HL-60/S4 treated with phorbol 12-myristate 13-acetate at 8.2 ng/mL for 4 days and 3 days (cell line): ENCODE data around the gene CASP9.
"Not testable (repeated sequence)": the region's sequence is repeated elsewhere in the genome, so short reads cannot be mapped to it uniquely, and the experiment has no call there.

Source experiments
- in situ Hi-C: fragments of 300-500 bp; cut with MboI; formaldehyde crosslinking; loops from 2 replicates; pipeline ENCODE4 v1.15.0; 2022; ENCODE audit warnings: low sequenced_read_pairs

Gene CASP9

DNA sequence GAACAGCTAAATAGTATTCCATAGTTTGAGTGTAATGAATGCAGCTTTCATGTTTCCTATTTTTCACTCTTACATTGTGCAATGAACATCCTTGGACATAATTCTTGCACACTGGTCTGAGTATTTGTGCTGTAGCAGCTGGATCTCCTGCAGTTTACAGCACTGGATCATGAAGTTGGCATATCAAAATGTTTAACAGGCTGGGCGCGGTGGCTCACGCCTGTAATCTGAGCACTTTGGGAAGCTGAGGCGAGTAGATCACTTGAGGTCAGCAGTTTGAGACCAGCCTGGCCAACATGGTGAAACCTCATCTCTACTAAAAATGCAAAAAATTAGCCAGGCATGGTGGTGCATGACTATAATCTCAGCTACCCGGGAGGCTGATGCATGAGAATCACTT is 52.9 kb downstream of the CASP9 start:
- in situ Hi-C loops: not testable (repeated sequence)

DNA sequence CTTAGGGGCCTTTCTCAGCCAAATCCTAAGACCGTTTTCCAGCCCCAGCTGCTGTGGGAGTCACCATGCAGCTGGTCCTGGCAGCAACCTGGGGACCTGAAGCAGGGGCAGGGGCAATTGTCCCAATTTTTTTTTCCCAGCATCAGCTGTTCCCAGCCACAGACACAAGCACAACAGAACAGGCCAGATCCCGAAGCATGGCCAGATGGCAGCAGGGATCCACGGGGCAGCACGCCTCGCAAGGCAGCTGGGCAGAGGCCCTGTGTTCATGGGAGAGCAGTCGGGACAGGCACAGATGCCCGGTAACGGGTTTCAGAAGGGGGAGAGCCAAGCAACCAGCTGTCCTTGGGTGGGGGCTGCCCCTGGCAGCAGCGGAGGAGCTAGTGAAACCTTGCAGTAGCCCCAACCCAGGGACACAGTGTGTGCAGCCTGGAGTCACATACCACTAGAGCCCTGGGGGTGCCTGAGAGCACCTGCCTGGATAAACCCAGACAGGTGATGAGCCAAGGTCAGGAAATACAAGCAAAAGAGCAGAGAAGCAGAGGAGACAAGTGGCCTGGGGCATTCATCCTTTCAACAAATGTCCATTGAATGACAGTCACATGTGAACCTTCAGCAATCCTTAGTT is 54.1 kb downstream of the CASP9 start:
- in situ Hi-C loops: not testable (repeated sequence)

DNA sequence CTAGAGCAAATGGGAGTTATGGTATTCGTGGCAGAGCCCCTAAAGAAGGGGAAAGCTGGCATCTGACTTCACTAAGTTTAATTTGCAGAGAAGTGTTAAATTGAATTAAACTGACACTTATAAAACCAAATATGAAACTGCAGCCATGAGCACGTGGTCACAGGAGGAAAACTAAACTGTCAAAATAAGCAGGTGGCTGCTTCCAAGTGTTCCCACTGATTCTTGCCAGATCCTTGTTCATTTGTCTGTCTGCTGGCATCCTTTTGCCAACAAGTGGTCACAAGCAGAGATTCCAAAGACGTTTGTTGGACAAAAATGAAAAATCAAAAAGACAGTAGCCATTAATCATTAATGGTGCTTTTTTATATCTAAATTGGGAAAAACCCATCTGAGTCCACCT is 54.7 kb downstream of the CASP9 start:
- in situ Hi-C loops: no loop called here

DNA sequence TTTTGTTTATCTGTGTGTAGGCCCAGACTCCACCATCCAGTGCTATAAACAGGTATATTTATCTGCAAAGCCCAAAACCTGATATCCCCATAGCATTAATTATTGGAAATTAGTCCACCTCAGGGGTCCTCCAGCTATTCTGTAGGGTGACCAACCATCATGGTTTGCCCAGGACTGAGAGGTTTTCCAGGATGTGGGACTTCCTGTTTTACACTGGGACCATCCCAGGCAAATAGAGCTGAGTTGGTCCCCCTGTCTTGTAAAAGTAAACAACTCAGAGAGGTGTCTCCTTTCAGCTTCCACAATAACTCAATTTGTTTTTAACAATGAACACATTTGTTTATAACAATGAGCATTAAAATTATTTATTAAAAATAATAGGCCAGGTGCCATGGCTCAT is 55.9 kb downstream of the CASP9 start:
- in situ Hi-C loops: no loop called here

DNA sequence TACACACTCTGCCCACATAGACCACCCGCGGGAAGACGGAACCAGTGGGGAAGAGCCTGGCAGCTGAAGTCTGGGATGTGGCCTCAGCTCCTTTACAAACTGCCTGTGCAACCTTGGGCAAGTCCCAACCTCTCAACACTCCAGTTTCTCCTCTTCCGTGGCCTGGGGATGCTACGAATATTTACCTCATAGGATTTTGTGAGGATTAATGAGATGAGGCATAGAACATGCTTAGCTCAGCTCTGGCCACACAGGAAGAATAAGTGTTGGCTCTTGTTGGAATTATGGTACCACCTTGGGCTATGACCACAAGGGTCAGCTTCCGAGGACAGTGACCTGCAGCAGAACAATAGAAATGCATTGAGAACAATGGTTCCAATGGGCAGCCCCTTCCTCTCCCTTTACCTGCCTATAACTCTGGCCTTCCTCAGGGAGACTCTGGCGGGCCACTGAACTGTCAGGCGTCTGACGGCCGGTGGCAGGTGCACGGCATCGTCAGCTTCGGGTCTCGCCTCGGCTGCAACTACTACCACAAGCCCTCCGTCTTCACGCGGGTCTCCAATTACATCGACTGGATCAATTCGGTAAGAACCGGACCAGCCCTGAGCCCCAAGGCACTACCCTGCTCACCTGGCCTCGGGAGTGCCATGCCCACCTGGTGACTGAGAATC is 56.9 kb downstream of the CASP9 start:
- in situ Hi-C loops: not testable (repeated sequence)

DNA sequence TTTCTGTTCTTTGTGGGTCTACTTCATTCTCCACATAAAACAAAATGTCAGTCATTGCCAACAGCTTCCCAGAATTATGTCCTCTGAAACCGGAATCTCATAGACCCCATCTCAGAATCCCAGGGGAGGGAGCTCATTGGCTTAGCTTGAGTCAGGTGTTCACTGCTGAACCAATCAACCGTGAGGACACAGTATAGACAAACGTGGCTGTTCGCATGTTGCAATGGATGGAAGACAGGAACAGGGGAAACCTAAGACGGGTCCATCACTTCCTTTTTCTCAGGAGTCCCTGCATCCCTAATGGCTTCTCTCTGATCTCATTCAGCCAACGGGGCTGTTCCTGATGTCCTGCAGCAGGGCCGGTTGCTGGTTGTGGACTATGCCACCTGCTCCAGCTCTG is 58.3 kb downstream of the CASP9 start:
- in situ Hi-C loops: no loop called here

DNA sequence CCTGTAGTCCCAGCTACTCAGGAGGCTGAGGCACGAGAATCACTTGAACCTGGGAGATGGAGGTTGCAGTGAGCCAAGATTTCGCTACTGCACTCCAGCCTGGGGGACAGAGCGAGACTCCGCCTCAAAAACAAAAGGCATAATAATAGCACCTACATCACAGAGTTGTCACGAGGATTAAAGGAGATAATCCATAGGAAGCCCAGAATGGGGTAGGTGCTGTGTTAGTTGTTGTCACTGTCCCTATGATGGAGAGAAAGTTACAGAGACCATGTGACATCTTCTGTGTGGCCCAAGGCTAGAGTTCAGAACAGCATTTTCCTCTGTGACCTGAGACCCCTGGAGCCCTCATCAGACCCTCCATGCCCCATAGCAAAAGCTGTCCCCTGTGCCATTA is 60.1 kb downstream of the CASP9 start:
- in situ Hi-C loops: not testable (repeated sequence)

DNA sequence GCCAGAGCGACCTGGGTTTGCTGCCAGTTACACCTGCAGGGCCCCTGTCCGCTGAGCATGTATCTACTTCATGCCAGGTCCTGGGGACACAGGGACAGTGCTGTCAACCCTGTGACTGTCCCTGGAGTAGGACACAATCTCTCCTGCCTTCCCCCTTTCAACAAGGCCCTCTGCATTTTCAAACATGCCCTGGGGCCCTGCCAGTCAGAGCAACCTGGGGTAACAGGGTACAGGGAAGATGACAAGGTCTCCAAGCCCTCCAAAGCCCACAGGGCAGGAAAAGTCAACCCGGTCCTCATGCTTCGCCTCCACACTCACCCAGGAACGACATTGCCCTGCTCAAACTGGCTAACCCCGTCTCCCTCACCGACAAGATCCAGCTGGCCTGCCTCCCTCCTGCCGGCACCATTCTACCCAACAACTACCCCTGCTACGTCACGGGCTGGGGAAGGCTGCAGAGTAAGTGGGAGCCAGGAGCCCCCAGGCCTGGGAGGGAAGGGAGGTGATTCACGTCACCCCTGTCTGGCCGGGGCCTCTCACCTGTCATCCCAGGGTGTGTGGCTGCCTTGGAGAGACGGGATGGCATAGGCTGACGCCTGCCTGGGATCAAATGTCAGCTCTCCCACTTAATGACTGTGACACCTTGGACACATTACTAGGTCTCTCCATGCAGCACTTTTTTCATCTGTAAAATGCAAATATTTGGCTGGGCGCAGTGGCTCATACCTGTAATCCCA is 60.8 kb downstream of the CASP9 start:
- in situ Hi-C loops: not testable (repeated sequence)

DNA sequence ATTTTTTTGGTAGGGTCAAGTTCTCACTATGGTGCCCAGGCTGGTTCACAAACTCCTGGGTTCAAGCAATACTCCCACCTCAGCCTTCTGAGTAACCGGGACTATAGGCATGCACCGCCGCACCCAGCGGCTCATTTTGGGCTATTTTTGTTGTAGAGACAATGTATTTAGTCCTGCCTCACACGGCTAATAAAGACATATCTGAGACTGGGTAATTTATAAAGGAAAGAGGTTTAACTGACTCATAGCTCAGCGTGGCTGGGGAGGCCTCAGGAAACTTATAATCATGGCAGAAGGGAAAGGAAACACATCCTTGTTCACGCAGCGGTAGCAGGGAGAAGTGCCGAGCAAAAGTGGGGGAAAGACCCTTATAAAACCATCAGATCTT is 63.3 kb downstream of the CASP9 start:
- in situ Hi-C loops: no loop called here

DNA sequence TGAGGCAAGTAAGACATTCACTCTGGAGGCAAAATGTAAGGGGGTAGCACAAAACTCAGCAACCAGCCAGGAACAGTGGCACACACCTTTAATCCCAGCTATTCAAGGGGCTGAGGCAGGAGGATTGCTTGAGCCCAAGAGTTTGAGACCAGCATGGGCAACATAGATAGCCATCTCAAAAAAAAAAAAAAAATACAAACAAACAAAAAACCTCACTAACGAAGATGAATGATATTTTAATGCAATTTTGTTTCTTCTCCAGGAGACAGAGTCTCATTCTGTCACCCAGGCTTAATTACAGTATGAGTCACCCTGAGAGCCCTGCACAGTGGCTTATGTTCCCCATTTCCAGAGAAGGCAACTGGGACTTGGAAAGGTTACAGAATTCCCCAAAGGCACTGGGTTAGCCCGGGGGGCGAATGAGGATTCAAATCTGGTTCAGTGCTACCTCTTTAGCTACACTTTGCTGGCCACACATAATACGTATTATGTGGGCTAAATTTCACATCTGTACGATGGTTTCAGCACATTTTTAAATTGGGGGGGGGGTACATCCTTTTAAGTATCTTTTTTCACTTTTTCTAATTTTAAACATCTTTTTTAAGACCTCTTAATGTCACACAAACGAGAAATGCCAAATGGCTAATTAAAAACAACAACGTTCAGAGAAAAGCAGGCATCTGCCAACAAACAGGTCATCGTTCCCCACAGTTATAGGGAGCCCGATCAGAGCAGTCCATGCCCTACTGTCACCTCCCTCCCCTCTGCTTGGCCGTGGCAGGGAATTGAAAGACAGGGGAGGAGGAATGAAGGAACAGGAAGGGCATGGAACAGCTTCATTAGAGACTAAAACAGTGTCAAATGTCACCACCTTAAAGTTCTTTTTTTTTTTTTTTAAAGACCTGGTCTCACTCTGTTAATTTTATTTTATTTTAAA is 64.0 kb downstream of the CASP9 start:
- in situ Hi-C loops: no loop called here

DNA sequence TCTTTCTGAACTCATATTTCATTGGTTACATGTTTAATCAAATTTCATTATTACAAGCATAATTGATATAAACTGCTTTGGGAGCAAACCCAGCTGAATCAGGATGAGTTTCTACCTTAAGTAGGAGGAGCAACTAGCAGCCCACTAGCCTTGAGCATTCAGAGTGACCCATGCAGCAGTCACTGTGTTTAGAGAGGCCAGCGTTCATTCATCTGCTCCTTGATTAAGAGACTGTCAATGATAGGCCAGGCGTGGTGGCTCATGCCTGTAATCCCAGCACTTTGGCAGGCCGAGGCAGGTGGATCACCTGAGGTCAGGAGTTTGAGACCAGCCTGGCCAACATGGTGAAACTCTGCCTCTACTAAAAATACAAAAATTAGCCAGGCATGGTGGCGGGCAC is 65.6 kb downstream of the CASP9 start:
- in situ Hi-C loops: not testable (repeated sequence)

DNA sequence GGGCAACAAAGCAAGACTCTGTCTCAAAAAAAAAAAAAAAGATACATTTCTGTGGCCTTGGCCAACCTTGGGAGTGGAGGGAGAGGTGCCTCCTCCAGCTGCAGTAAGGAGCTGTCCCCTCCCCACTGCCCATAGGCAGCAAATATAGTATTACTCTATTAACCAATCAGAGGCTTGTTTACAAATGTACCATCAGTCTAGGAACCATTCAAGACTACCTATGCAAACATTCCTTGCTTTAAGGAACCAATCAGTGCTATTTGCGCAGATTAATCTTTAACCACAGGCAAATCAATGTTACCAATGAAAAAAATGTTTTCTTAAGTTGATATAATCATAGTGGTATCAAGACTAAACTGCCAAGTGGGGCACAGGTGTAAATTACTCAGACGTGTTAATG is 66.4 kb downstream of the CASP9 start:
- in situ Hi-C loops: no loop called here

DNA sequence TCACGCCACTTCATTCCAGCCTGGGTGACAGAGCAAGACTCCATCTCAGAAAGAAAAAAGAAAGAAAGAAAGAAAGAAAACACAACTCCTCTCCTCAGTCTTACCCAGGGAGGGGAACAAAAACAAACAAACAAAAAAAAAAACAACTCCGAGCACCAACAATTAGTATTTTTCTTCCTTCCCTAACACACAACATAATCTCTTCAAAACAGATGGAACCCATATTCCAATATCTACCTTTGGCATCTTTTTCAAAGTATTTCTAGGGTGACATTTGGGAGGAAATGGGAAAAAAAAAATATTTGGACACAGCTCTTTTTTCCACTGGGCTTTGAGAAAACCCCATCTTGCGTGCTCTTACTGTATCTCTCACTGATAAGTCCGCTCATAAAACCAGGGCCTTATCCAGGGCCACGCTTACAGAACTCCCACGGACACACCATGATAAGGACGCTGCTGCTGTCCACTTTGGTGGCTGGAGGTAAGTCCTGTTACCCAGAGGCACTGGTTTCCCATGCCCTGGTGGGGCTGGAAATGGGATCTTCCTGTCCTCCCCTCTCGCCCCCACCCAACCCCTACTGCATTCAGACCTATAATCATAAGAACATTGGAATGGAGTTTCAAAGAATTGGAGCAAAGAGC is 67.6 kb downstream of the CASP9 start, which contains the start of gene CELA2A:
CELA2A (plus strand) TSS at position 420 of the 642 bp plus-strand sequence; CDS start at position 442, 22 bp downstream.
- in situ Hi-C loops: no loop called here

DNA sequence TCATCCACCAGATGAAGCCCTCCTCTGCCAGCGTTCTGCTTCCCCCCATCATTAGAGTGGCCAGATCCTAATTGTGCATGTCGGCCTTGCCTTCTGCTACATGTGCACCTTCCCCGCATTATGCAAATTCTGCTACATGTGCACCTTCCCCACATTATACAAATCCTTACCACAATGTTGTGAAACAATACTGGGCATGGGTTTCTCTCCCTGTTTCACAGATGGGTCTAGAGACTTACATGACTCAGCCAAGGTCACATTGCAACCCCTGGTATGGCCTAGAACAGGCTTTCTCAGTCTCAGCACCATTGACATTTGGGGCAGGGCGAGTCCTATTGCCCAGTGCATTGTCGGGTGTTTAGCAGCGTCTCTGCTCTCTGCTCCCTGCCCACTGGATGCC is 68.5 kb downstream of the CASP9 start:
- in situ Hi-C loops: no loop called here

DNA sequence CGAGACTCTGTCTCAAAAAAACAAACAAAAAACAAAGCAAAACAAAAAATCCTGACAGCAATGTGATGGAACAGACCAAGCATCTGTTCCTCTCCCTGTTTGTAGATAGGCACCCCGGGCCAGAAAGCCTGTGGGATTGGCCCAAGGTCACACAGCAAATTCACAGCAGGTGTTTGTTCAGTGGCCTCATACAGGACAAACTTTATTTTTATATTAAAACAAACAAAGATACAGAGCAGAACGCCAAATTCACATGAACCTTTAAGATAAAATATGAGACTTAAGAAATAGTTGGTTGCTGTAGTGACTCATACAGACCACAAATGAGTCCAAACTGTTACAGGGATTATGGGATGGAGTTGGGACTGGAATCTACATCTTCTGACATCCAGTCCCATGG is 69.8 kb downstream of the CASP9 start:
- in situ Hi-C loops: no loop called here

DNA sequence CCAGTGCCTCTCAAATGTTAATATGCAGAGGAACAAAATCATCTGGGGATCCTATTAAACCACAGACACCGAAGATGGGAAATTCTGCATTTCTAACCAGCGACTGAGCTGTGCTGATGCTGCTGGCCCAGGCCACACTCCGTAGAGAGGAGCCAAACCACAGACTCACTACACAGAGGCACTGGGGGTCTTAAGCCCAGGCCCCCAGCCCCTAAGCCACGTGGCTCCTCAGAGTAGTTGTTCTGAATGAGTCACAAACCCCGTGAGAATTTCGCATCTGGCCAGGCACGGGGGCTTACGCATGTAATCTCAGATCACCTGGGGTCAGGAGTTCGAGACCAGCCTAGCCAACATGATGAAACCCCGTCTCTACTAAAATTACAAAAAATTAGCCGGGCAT is 70.3 kb downstream of the CASP9 start:
- in situ Hi-C loops: no loop called here

DNA sequence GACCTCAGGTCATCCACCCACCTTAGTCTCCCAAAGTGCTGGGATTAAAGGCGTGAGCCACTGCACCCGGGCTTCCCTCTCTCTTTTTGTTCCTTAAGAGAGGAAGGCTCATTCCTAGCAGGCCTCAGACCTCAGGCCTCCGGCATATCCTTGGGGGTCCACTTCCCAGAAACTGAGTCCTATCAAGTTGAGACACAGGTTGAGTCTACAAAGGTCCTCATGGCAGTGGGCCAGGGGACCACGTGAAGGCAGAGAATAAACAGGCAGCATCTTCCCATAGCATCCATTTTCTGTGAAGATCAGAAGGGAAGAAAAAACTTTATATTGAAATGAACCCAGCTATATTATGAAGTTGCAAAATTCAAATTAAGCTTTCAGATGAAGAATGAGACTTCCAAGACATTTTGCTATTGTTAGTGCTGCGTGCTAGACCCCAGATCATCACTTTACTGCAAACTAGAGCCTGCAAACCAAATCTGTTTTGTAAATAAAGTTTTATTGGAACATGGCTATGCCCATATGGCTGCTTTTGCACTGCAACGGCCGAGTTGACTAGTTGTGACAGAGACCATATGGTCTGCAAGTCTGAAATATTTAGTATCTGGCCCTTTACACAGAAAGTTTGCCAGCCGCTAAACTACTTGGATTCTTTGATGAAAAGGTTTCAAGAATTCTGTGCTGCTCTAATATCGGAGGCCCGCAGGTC is 71.0 kb downstream of the CASP9 start:
- in situ Hi-C loops: no loop called here

DNA sequence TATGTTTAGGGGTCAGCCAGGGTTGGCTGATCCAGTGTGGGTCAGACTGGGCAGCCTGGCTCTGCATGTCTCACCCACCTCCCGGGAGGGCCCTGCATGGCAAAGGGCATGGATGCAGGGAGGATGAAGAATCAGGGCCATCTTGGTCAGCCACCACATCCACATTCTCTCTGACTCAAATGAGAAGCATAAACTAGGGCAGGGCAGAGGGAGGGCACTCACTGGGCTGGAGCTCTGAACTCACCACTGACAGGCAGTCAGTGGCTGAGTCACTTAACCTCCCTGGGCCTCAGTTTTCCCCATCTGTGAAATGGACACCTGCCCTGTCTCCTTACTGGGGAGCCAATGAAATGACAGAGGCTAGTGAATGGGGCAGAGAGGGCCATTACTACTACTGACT is 71.8 kb downstream of the CASP9 start:
- in situ Hi-C loops: no loop called here

DNA sequence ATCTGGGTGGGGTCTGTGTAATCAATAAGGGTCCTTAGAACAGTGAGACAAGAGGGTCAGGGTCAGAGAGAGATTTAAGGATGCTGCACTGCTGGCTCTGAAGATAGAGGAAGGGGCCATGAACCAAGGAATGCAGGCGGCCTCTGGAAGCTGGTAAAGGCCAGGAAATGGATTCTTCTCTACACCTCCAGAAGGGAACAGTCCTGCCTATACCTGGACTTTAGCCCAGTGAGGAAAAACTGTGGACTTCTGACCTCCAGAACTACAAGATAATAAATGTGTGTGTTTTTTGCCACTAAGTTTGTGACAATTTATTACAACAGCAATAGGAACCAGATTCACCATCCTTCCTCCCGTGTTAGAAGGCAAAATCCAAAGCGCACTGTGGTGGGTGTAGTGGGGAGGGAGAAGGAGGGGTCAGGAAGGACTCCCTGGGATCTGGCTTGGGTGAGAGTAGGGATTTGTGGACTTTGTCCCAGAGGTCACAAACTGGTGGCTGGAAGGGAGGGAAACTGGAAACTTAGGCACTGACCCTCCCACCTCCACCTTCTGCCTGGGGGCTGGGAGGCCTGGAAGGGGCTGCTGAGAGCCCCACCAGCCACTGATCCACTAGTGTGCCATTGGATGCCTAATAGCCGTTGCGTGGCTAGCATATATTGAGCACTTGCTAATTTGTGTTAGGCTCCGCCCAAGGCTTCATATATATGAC is 72.8 kb downstream of the CASP9 start:
- in situ Hi-C loops: no loop called here
